ENCODE data around the gene NFIA.

Gene NFIA

DNA sequence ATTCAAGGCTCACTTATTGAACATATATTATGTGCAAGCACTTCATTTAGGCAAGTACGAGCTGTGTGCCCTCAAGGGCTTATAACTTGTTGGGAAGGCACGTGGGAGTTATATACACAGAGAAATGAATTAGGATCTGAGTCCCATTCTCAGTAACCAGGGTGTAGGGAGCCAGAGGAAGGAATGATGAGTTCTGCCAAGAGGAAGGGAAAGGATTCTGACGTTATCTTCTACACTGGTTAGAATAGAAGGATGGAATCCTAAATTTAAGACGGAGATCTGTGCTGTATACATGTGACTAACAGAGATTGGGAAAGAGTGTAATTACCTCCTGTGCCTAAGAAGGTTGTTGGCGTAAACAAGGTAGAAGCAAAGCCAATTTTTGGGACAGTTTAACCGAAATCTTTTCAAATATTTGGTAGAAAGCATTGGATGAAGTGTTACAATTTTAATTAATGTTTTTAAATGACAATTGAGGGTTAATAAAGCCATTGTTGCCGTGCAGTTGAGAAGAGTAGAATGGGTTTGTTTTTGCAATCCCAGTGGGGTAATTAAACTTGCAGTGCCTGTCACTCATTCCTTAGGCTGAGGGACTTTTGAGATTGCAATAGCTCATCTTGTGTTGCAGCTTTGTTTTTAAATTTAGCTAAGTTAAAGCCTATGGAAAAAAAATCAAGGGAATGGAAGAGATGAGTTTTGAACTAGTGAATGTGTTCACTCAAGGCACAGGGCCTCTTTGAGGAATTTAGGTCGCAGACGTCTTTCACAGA is 177.2 kb downstream of the NFIA start:
- Histone ChIP-seq H3K4me1 (ENCODE audit: control insufficient read depth, insufficient read depth, low read length) (peaks cover 9% of the 10 kb centered on the region; the same call in 1 of the 2 replicates), H3K36me3 (ENCODE audit: control insufficient read depth, insufficient read depth, low read length) (no peaks in the 10 kb centered on the region), H3K9ac (ENCODE audit: low read depth, low read length) (no peak overlapping the region)

DNA sequence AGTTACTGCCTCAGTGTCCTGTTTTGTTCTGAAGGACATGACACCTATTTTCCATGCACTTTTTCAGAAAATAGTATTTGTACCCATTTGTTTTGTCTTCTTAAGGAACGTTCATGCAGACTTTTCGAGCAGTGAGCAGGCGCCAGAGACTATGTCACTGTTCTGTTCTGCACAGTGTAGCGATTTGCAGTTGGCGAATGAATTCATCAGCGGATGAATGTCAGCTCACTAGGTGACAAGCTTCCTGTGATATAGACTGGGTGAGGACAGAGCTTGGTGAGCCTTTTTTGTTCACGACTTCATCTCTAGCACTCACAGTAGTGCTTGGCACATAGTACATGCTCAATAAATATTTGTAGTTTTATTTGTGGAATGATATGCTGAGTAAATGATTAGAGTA is 177.8 kb downstream of the NFIA start:
- H3K4me1 ChIP-seq (ENCODE audit: control insufficient read depth, insufficient read depth, low read length) = peaks cover 9% of the 10 kb centered on the region; the same call in 1 of the 2 replicates
- no peak overlapping the region for H3K27ac ChIP-seq (ENCODE audit: low read depth, low read length)
- no peak overlapping the region for H3K9ac ChIP-seq (ENCODE audit: low read depth, low read length)
- H3K9me3 ChIP-seq (ENCODE audit: control insufficient read depth, insufficient read depth, low read length) = no peaks in the 10 kb centered on the region
- H3K4me3 ChIP-seq (ENCODE audit: low read depth, low read length) = no peak overlapping the region
- no peaks in the 10 kb centered on the region for H3K27me3 ChIP-seq (ENCODE audit: control insufficient read depth, insufficient read depth, low read length)
- no peaks in the 10 kb centered on the region for H3K36me3 ChIP-seq (ENCODE audit: control insufficient read depth, insufficient read depth, low read length)

More for the DNA sequence above, 177.2 kb downstream of the NFIA start:
- Histone ChIP-seq H3K27me3 (ENCODE audit: control insufficient read depth, insufficient read depth, low read length) (no peaks in the 10 kb centered on the region), H3K9me3 (ENCODE audit: control insufficient read depth, insufficient read depth, low read length) (no peaks in the 10 kb centered on the region), H3K27ac (ENCODE audit: low read depth, low read length) (no peak overlapping the region), H3K4me3 (ENCODE audit: low read depth, low read length) (no peak overlapping the region)

DNA sequence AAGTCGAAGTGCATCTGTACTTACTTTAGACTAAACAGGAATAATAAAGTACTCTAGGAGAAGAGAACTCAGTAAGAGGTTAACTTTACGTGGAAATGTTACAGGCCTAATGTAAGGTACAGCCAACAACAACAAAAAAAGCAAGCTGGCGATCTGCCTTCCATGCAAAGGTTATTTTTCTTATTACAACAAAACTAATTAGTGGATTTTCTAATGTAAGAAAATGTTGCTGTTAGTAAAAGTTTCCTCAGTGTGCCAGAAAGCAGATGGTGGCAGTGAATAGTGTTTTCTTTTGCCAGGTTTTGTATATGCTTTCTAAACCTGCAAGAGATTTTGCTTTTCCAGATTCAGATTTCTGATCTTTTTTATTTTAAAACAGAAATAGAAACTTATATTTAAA is 179.2 kb downstream of the NFIA start:
- no peaks in the 10 kb centered on the region for H3K27me3 ChIP-seq (ENCODE audit: control insufficient read depth, insufficient read depth, low read length)
- peaks cover 9% of the 10 kb centered on the region; the same call in 1 of the 2 replicates for H3K4me1 ChIP-seq (ENCODE audit: control insufficient read depth, insufficient read depth, low read length)
- H3K4me3 ChIP-seq (ENCODE audit: low read depth, low read length) = no peak overlapping the region

DNA sequence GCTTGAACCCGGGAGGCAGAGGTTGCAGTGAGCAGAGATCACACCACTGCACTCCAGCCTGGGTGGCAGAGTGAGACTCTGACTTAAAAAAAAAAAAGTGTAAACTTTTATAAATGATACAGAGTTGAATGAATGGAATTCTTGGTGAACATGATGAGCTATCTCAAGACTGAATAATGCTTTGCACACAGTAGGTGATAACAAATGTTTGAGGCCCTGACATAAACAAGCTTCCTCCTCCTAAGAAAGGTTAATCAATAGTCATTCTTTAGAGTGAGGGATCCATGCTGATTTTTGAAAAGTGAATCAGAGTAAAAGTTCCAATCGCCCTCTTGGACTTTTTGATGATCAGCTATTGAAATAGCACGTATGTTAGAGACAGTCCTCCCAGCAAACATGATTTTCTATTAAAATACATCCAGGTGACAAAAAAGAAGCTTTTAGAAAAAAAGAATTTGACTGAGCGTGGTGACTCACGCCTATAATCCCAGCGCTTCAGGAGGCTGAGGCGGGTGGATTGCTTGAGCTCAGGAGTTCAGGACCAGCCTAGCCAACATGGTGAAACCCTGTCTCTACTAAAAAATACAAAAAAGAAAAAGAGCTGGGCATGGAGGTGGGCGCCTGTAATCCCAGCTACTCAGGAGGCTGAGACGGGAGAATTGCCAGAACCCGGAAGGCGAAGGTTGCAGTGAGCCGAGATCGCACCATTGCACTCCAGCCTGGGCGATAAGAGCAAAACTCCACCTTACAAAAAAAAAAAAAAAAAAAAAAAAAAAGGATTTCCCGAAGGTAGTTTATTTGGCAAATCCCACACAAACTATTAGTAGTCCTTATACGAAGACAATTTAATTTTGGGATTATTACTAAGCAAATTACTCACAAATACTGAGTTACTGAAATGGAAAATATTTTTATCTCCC is 181.8 kb downstream of the NFIA start:
- peaks cover 18% of the 10 kb centered on the region for H3K4me1 ChIP-seq (ENCODE audit: control insufficient read depth, insufficient read depth, low read length)
- H3K9me3 ChIP-seq (ENCODE audit: control insufficient read depth, insufficient read depth, low read length) = no peaks in the 10 kb centered on the region
- H3K36me3 ChIP-seq (ENCODE audit: control insufficient read depth, insufficient read depth, low read length) = no peaks in the 10 kb centered on the region
- no peak overlapping the region for H3K27ac ChIP-seq (ENCODE audit: low read depth, low read length)
- no peak overlapping the region for H3K4me3 ChIP-seq (ENCODE audit: low read depth, low read length)
- H3K27me3 ChIP-seq (ENCODE audit: control insufficient read depth, insufficient read depth, low read length) = no peaks in the 10 kb centered on the region
- no peak overlapping the region for H3K9ac ChIP-seq (ENCODE audit: low read depth, low read length)

More for the DNA sequence above, 179.2 kb downstream of the NFIA start:
- no peak overlapping the region for H3K27ac ChIP-seq (ENCODE audit: low read depth, low read length)
- H3K9ac ChIP-seq (ENCODE audit: low read depth, low read length) = no peak overlapping the region
- no peaks in the 10 kb centered on the region for H3K9me3 ChIP-seq (ENCODE audit: control insufficient read depth, insufficient read depth, low read length)
- no peaks in the 10 kb centered on the region for H3K36me3 ChIP-seq (ENCODE audit: control insufficient read depth, insufficient read depth, low read length)

DNA sequence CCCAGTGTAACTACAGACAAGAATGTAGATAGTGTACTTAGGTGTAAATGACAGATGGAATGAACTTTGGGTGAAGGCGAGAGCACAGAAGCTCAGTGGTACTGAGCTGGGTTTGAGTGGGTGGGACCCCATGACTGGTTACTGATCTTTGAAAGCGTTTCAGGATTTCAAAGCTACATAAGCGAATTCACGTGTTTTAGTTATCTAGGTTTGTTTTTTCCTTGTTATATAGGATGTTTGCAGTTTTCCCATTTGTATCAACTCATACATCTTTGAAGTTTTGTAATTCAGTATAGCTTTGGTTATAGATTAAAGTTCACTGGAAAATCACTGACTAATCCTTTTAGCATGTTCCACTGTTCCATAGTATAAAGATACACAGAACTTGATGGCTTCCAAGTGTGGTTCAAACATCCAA is 182.5 kb downstream of the NFIA start:
- Histone ChIP-seq H3K27me3 (ENCODE audit: control insufficient read depth, insufficient read depth, low read length) (no peaks in the 10 kb centered on the region), H3K36me3 (ENCODE audit: control insufficient read depth, insufficient read depth, low read length) (no peaks in the 10 kb centered on the region), H3K27ac (ENCODE audit: low read depth, low read length) (no peak overlapping the region), H3K4me1 (ENCODE audit: control insufficient read depth, insufficient read depth, low read length) (peaks cover 20% of the 10 kb centered on the region), H3K9me3 (ENCODE audit: control insufficient read depth, insufficient read depth, low read length) (no peaks in the 10 kb centered on the region), H3K9ac (ENCODE audit: low read depth, low read length) (no peak overlapping the region), H3K4me3 (ENCODE audit: low read depth, low read length) (no peak overlapping the region)

DNA sequence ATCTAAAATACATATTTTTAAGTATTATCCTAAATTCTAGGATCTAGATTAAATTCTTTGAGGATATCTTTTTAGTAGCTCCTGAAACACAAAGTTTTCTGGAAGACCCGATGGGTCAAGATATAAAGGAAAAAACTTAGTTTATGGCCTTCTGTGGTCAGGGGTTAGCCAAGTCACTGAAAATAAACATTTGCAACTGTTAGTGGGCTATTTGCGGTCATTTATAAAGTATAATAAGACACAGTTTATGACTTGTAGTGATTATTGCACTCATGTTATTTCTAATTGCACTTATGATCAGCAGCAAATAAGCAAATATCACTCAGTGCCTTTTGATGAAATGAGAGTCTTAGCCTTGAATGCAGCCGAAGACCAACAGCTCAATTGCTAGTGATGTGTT is 183.3 kb downstream of the NFIA start:
- H3K4me3 ChIP-seq (ENCODE audit: low read depth, low read length) = no peak overlapping the region
- H3K9ac ChIP-seq (ENCODE audit: low read depth, low read length) = no peak overlapping the region
- peaks cover 16% of the 10 kb centered on the region for H3K4me1 ChIP-seq (ENCODE audit: control insufficient read depth, insufficient read depth, low read length)
- no peak overlapping the region for H3K27ac ChIP-seq (ENCODE audit: low read depth, low read length)
- H3K27me3 ChIP-seq (ENCODE audit: control insufficient read depth, insufficient read depth, low read length) = no peaks in the 10 kb centered on the region
- no peaks in the 10 kb centered on the region for H3K36me3 ChIP-seq (ENCODE audit: control insufficient read depth, insufficient read depth, low read length)
- H3K9me3 ChIP-seq (ENCODE audit: control insufficient read depth, insufficient read depth, low read length) = no peaks in the 10 kb centered on the region

DNA sequence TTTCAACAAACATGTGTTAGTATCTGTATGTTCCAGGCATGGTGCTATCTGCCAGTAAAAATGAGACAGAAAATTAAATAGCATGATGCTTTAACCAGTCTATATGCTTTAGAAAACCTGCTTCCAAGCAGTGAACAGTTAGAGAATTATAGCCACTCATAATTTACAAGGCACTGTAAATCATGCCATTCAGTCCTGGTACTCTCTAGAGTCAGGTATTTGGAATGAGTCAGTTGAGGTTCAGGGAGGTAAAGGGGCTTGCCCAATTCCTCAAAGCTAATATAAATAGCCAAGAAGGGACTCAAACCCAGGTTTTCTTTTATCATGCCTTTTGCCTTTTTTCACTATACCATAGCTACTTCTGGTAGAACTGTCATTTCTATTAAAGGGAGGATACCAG is 184.4 kb downstream of the NFIA start:
- no peak overlapping the region for H3K27ac ChIP-seq (ENCODE audit: low read depth, low read length)
- H3K4me3 ChIP-seq (ENCODE audit: low read depth, low read length) = no peak overlapping the region
- no peaks in the 10 kb centered on the region for H3K27me3 ChIP-seq (ENCODE audit: control insufficient read depth, insufficient read depth, low read length)
- no peaks in the 10 kb centered on the region for H3K9me3 ChIP-seq (ENCODE audit: control insufficient read depth, insufficient read depth, low read length)
- H3K4me1 ChIP-seq (ENCODE audit: control insufficient read depth, insufficient read depth, low read length) = peaks cover 20% of the 10 kb centered on the region
- H3K9ac ChIP-seq (ENCODE audit: low read depth, low read length) = no peak overlapping the region
- no peaks in the 10 kb centered on the region for H3K36me3 ChIP-seq (ENCODE audit: control insufficient read depth, insufficient read depth, low read length)

DNA sequence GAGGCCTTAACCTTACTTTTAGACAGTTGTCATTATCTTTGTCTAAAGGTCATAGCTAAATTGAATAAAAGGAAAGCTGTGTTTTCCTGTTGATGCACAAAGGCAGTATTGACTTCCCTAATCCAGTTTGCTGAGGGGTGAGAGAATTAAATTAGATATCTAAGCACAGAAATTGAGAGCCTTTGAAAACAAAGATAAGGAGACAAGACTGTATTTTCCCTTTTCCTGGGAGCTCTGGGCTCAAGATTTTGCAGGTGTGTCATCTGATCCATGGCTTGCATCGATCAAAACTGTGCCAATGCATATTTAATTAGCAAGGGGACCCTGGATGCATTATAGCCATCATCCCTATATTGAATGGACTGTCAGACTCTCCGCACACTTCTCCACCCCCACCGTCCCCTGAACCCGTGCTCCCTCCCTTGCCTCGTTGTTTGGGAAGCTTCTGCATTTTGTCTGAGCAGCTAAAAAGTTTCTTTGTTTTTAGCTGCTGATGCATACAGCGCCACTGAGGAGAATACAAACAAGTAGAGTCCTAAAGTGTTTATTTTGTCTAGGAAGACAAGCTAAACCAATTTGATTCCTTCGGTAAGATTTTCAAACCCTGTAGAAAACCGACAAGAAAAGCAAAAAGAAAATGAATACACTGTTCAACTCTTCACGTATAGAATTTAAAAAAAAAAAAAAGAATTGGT is 186.3 kb downstream of the NFIA start:
- no peak overlapping the region for H3K4me3 ChIP-seq (ENCODE audit: low read depth, low read length)
- H3K36me3 ChIP-seq (ENCODE audit: control insufficient read depth, insufficient read depth, low read length) = no peaks in the 10 kb centered on the region
- H3K9me3 ChIP-seq (ENCODE audit: control insufficient read depth, insufficient read depth, low read length) = no peaks in the 10 kb centered on the region
- H3K9ac ChIP-seq (ENCODE audit: low read depth, low read length) = no peak overlapping the region
- no peaks in the 10 kb centered on the region for H3K27me3 ChIP-seq (ENCODE audit: control insufficient read depth, insufficient read depth, low read length)
- H3K27ac ChIP-seq (ENCODE audit: low read depth, low read length) = no peak overlapping the region
- peaks cover 20% of the 10 kb centered on the region for H3K4me1 ChIP-seq (ENCODE audit: control insufficient read depth, insufficient read depth, low read length)

DNA sequence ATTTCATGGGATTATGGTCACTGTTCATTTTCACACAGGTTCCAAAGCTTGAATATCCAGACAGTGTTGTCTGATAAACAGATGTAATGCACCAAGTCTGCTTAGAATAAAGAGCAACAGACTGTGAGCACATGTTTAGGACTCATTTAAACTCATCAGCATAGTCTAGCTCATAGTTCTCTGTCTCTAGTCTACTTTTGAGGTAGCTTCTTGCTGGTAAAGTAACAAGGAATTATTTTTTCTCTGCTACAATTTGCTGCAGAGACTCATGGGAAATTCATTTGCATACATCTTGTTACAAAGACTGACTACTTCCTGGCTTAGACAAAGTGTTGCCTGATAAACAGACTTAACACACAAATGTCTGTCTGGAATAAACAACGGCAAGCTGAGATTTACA is 187.2 kb downstream of the NFIA start:
- Histone ChIP-seq H3K9me3 (ENCODE audit: control insufficient read depth, insufficient read depth, low read length) (no peaks in the 10 kb centered on the region), H3K27ac (ENCODE audit: low read depth, low read length) (peak overlapping the region; percentile 42), H3K9ac (ENCODE audit: low read depth, low read length) (no peak overlapping the region), H3K36me3 (ENCODE audit: control insufficient read depth, insufficient read depth, low read length) (no peaks in the 10 kb centered on the region), H3K4me3 (ENCODE audit: low read depth, low read length) (no peak overlapping the region), H3K4me1 (ENCODE audit: control insufficient read depth, insufficient read depth, low read length) (peaks cover 20% of the 10 kb centered on the region), H3K27me3 (ENCODE audit: control insufficient read depth, insufficient read depth, low read length) (no peaks in the 10 kb centered on the region)

DNA sequence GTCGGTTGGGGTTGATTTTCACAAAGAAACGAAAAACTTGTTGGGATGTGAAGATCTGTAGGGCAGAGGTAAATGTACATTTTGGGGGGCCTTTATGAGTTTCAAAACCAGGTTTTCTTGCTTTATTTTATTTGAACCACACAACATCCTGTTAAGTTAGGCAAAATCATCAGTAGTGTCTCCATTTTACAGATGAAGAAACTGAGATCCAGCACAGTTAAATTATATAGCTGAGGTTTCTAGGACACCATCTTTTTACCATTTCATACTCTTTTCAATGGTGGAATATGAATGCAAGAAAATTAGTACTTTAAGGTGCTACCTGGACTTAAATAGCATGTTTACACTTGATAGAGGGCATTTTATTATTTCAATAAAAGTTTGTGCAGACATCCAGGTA is 187.7 kb downstream of the NFIA start:
- Histone ChIP-seq H3K4me3 (ENCODE audit: low read depth, low read length) (no peak overlapping the region), H3K36me3 (ENCODE audit: control insufficient read depth, insufficient read depth, low read length) (no peaks in the 10 kb centered on the region), H3K9ac (ENCODE audit: low read depth, low read length) (no peak overlapping the region), H3K27me3 (ENCODE audit: control insufficient read depth, insufficient read depth, low read length) (no peaks in the 10 kb centered on the region), H3K27ac (ENCODE audit: low read depth, low read length) (no peak overlapping the region), H3K9me3 (ENCODE audit: control insufficient read depth, insufficient read depth, low read length) (no peaks in the 10 kb centered on the region), H3K4me1 (ENCODE audit: control insufficient read depth, insufficient read depth, low read length) (peaks cover 20% of the 10 kb centered on the region)
